Naive thymus-derived CD4-positive, alpha-beta T cell (primary cell): ENCODE results near the gene MTG2. TPM values are rescaled to one million over a fixed set of nuclear protein-coding genes. Genes with fewer than 3 reads are reported as not detected.
A peak's percentile ranks its signal among the peaks of the same experiment; 100 is the strongest.

ENCODE experiments used
- ATAC-seq: fragments of 150-1000 bp; cut with Tn5 transposase; 2 replicates; pipeline ENCODE4 v1.10.0; 2021; ENCODE audit warnings: mild to moderate bottlenecking, moderate library complexity
- CTCF ChIA-PET: fragments of 350-600 bp; sonication (Branson Sonifier 250); formaldehyde crosslinking; loops from one replicate; lab custom pipeline; 2021; ENCODE audit warnings: antibody characterized with exemption; lab: Charles Lee
- POLR2A ChIA-PET: fragments of 350-600 bp; sonication (Branson Sonifier 250); formaldehyde crosslinking; loops from one replicate; lab custom pipeline; 2021; ENCODE audit warnings: antibody characterized with exemption, inconsistent platforms; lab: Charles Lee
- DNase-seq, 9 donors: peaks; one replicate each; pipeline versions ENCODE4 v3.0.0 to v3.0.0-alpha.2; 2020 to 2022; ENCODE audit warnings: mixed read lengths in 1 of 9
- H3K27ac ChIP-seq: one replicate; pipeline ENCODE4 v1.7.0; 2013; ENCODE audit warnings: mild to moderate bottlenecking, low read depth, low read length, moderate library complexity
- H3K27me3 ChIP-seq, 2 donors: one replicate each; pipeline ENCODE4 v1.7.0; 2013; ENCODE audit warnings: low read length in 2 of 2, mild to moderate bottlenecking in 2 of 2, moderate library complexity in 2 of 2; ENCODE audit not compliant: control insufficient read depth in 2 of 2, insufficient read depth in 2 of 2
- H3K36me3 ChIP-seq, 3 experiments: 1 replicate in 2 of 3; 2 replicates in 1 of 3; pipeline ENCODE4 v1.7.0; 2013; ENCODE audit warnings: low read length in 3 of 3, mild to moderate bottlenecking in 3 of 3, moderate library complexity in 1 of 3; ENCODE audit not compliant: insufficient read depth in 3 of 3, control insufficient read depth in 2 of 3
- H3K4me1 ChIP-seq, 2 donors: one replicate each; pipeline ENCODE4 v1.7.0; 2013; ENCODE audit warnings: low read length in 2 of 2, mild to moderate bottlenecking in 2 of 2, moderate library complexity in 1 of 2; ENCODE audit not compliant: control insufficient read depth in 2 of 2, insufficient read depth in 2 of 2
- H3K4me3 ChIP-seq: 2 replicates; pipeline ENCODE4 v1.7.0; 2013; ENCODE audit warnings: mild to moderate bottlenecking, low read length
- H3K9me3 ChIP-seq, 3 experiments: 1 replicate in 2 of 3; 2 replicates in 1 of 3; pipeline ENCODE4 v1.7.0; 2013; ENCODE audit warnings: low read length in 3 of 3; ENCODE audit not compliant: control insufficient read depth in 2 of 3
- H3K27ac Mint-ChIP-seq, 9 donors: one replicate each; pipeline ENCODE4 v1.8.0; 2020 to 2022; ENCODE audit warnings: mixed read lengths in 9 of 9, mild to moderate bottlenecking in 8 of 9, moderate library complexity in 5 of 9, inconsistent platforms in 2 of 9
- H3K27me3 Mint-ChIP-seq, 5 donors: one replicate each; pipeline ENCODE4 v1.8.0; 2021 to 2022; ENCODE audit warnings: mixed read lengths in 5 of 5, mild to moderate bottlenecking in 1 of 5
- H3K36me3 Mint-ChIP-seq, 5 donors: one replicate each; pipeline ENCODE4 v1.8.0; 2020 to 2022; ENCODE audit warnings: mixed read lengths in 5 of 5, mild to moderate bottlenecking in 3 of 5, inconsistent platforms in 1 of 5
- H3K4me1 Mint-ChIP-seq, 7 donors: one replicate each; pipeline ENCODE4 v1.8.0; 2020 to 2022; ENCODE audit warnings: mixed read lengths in 7 of 7, mild to moderate bottlenecking in 3 of 7, inconsistent platforms in 1 of 7
- H3K4me3 Mint-ChIP-seq, 10 donors: one replicate each; pipeline ENCODE4 v1.8.0; 2020 to 2022; ENCODE audit warnings: mild to moderate bottlenecking in 10 of 10, mixed read lengths in 10 of 10, moderate library complexity in 6 of 10, inconsistent platforms in 2 of 10
- H3K9me3 Mint-ChIP-seq, 11 donors: one replicate each; pipeline ENCODE4 v1.8.0; 2020 to 2022; ENCODE audit warnings: mixed read lengths in 11 of 11, mild to moderate bottlenecking in 4 of 11, inconsistent platforms in 1 of 11, moderate library complexity in 1 of 11
- intact Hi-C, 2 donors: fragments of 100-400 bp; cut with micrococcal nuclease; formaldehyde crosslinking; loops; one replicate each; pipeline ENCODE4 v1.15.1; 2023
- polyA plus RNA-seq, 2 donors: library from polyadenylated mRNA; unstranded; fragments of 300-500 nt; fragmentation: Illumina TruSeq; gene quantifications; one replicate each; pipeline ENCODE4 v1.2.3, GENCODE V29; 2021
- total RNA-seq, 6 experiments: library from RNA in 5 of 6; stranded (reverse) in 5 of 6; gene quantifications; 1 replicate in 5 of 6; 2 replicates in 1 of 6; pipeline ENCODE4 v1.2.3 and lab custom pipeline; 2021 to 2026

Gene MTG2
- total and polyA plus RNA-seq, 7 experiments from 2014 or later = 18.2 to 51.5 (median 31.8) TPM

DNA sequence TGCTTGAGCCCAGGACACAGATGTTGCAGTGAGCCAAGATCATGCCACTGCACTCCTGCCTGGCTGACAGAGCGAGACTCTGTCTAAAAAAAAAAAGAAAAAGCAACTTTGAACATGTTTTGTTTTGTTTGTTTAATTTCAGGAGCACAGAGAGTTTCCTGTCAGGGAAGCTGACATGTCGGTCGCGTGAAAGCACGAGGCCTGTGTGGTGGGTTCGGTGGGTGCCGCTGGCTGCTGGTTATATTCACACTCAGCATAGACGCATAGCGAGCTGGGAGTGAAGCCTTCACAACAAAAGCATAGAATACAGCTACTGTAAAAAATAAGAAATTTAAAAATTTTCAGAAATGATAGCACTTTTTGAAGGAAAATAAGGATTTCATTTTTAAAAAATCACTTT is 14.5 kb downstream of the MTG2 start:
- POLR2A ChIA-PET = no interaction called here
- Mint-ChIP-seq H3K27me3 (no peaks in the 10 kb centered on the region), H3K4me1 (peaks cover 0 to 2% (median 0%) of the 10 kb centered on the region in 7 donors), H3K4me3 (no peak overlapping the region), H3K27ac (no peak overlapping the region), H3K9me3 (no peaks in the 10 kb centered on the region), H3K36me3 (peaks cover 9 to 45% (median 18%) of the 10 kb centered on the region in 5 donors)
- Histone ChIP-seq H3K9me3 (no peaks in the 10 kb centered on the region), H3K27ac (no peak overlapping the region), H3K36me3 (peaks cover 0 to 70% (median 7%) of the 10 kb centered on the region in 3 experiments), H3K4me1 (no peaks in the 10 kb centered on the region), H3K4me3 (no peak overlapping the region), H3K27me3 (no peaks in the 10 kb centered on the region)
- CTCF ChIA-PET = no interaction called here
- intact Hi-C loops = no loop called here
- DNase-seq (no peak), ATAC-seq (no peak)

GRCh38 chr20:62197801-62198200 is 15.0 kb downstream of the MTG2 start:
- no peak for ATAC-seq
- CTCF ChIA-PET = no interaction called here
- Mint-ChIP-seq H3K4me1 (peaks cover 0 to 2% (median 0%) of the 10 kb centered on the region in 7 donors), H3K36me3 (peaks cover 9 to 45% (median 18%) of the 10 kb centered on the region in 5 donors), H3K27ac (no peak overlapping the region), H3K9me3 (no peaks in the 10 kb centered on the region), H3K27me3 (no peaks in the 10 kb centered on the region), H3K4me3 (no peak overlapping the region)
- H3K9me3 ChIP-seq = no peaks in the 10 kb centered on the region
- intact Hi-C loops = no loop called here
- no peak for DNase-seq
- no peak overlapping the region for H3K4me3 ChIP-seq
- POLR2A ChIA-PET = no interaction called here
- H3K36me3 ChIP-seq = peaks cover 0 to 69% (median 7%) of the 10 kb centered on the region in 3 experiments
- H3K27ac ChIP-seq = no peak overlapping the region
- H3K4me1 ChIP-seq = no peaks in the 10 kb centered on the region
- no peaks in the 10 kb centered on the region for H3K27me3 ChIP-seq

DNA sequence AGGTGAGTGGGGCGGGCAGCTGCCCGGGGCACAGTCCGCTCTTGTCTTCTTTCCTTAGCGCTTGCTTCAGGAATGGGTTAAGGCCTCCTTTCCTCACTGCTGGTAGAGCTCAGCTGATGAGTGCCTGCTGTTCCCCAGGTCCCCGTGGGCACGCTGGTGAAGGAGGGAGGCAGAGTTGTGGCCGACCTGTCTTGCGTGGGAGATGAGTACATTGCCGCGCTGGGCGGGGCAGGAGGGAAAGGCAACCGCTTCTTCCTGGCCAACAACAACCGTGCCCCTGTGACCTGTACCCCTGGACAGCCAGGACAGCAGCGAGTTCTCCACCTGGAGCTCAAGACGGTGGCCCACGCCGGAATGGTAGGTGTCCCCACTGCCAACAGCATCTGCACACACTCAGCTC is 15.7 kb downstream of the MTG2 start:
- no peak for ATAC-seq
- no peaks in the 10 kb centered on the region for H3K27me3 ChIP-seq
- Mint-ChIP-seq H3K27ac (no peak overlapping the region), H3K4me3 (no peak overlapping the region), H3K36me3 (peaks cover 9 to 44% (median 23%) of the 10 kb centered on the region in 5 donors), H3K4me1 (peaks cover 0 to 2% (median 0%) of the 10 kb centered on the region in 7 donors), H3K9me3 (no peaks in the 10 kb centered on the region), H3K27me3 (no peaks in the 10 kb centered on the region)
- no peak overlapping the region for H3K4me3 ChIP-seq
- no peaks in the 10 kb centered on the region for H3K9me3 ChIP-seq
- no peak for DNase-seq
- CTCF ChIA-PET = no interaction called here
- peaks cover 0 to 69% (median 7%) of the 10 kb centered on the region in 3 experiments for H3K36me3 ChIP-seq
- H3K4me1 ChIP-seq = no peaks in the 10 kb centered on the region
- POLR2A ChIA-PET = no interaction called here
- intact Hi-C loops = no loop called here
- no peak overlapping the region for H3K27ac ChIP-seq

DNA sequence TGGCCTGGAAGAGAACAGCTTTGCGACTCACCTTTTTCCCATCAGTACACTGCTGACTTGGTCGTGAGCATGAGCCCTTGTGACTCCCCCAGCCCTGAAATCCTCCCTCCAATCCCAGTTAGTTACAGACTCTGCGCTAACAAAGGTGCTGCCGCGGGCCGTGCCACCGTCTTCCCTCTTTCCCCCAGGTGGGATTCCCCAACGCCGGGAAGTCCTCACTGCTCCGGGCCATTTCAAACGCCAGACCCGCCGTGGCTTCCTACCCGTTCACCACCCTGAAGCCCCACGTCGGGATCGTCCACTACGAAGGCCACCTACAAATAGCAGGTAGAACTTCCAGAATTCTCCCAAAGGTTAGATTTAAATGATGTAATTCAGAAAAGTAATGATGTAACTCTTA is 16.1 kb downstream of the MTG2 start:
- H3K27ac ChIP-seq = no peak overlapping the region
- no peaks in the 10 kb centered on the region for H3K4me1 ChIP-seq
- no peaks in the 10 kb centered on the region for H3K9me3 ChIP-seq
- Mint-ChIP-seq H3K4me3 (no peak overlapping the region), H3K27me3 (no peaks in the 10 kb centered on the region), H3K9me3 (no peaks in the 10 kb centered on the region), H3K27ac (no peak overlapping the region), H3K36me3 (peaks cover 9 to 47% (median 23%) of the 10 kb centered on the region in 5 donors), H3K4me1 (peaks cover 0 to 2% (median 0%) of the 10 kb centered on the region in 7 donors)
- intact Hi-C loops = no loop called here
- DNase-seq = no peak
- no peak for ATAC-seq
- POLR2A ChIA-PET = no interaction called here
- H3K27me3 ChIP-seq = no peaks in the 10 kb centered on the region
- CTCF ChIA-PET = no interaction called here
- H3K4me3 ChIP-seq = no peak overlapping the region
- peaks cover 0 to 70% (median 7%) of the 10 kb centered on the region in 3 experiments for H3K36me3 ChIP-seq

GRCh38 chr20:62200491-62201172 is 17.8 kb downstream of the MTG2 start:
- Mint-ChIP-seq H3K9me3 (no peaks in the 10 kb centered on the region), H3K4me3 (no peak overlapping the region), H3K36me3 (peaks cover 7 to 41% (median 19%) of the 10 kb centered on the region in 5 donors), H3K27me3 (no peaks in the 10 kb centered on the region), H3K4me1 (peaks cover 0 to 1% (median 0%) of the 10 kb centered on the region in 7 donors), H3K27ac (peak overlapping the region in 1 of 9 donors; percentile 36)
- Histone ChIP-seq H3K4me1 (no peaks in the 10 kb centered on the region), H3K9me3 (no peaks in the 10 kb centered on the region), H3K36me3 (peaks cover 0 to 66% (median 7%) of the 10 kb centered on the region in 3 experiments), H3K27ac (no peak overlapping the region), H3K4me3 (no peak overlapping the region), H3K27me3 (no peaks in the 10 kb centered on the region)
- intact Hi-C loops = no loop called here
- ATAC-seq (no peak), DNase-seq (no peak)
- POLR2A ChIA-PET = no interaction called here
- CTCF ChIA-PET = no interaction called here

GRCh38 chr20:62201173-62202082 is 18.6 kb downstream of the MTG2 start:
- ChIA-PET CTCF (no interaction called here), POLR2A (no interaction called here)
- Mint-ChIP-seq H3K4me3 (no peak overlapping the region), H3K27me3 (no peaks in the 10 kb centered on the region), H3K4me1 (no peaks in the 10 kb centered on the region), H3K36me3 (peaks cover 5 to 39% (median 18%) of the 10 kb centered on the region in 5 donors), H3K27ac (no peak overlapping the region), H3K9me3 (no peaks in the 10 kb centered on the region)
- intact Hi-C loops = no loop called here
- no peak for DNase-seq
- peaks cover 0 to 58% (median 7%) of the 10 kb centered on the region in 3 experiments for H3K36me3 ChIP-seq
- H3K27ac ChIP-seq = no peak overlapping the region
- no peaks in the 10 kb centered on the region for H3K27me3 ChIP-seq
- no peaks in the 10 kb centered on the region for H3K4me1 ChIP-seq
- no peak for ATAC-seq
- no peaks in the 10 kb centered on the region for H3K9me3 ChIP-seq
- no peak overlapping the region for H3K4me3 ChIP-seq
